Ishikawa (cell line): Measurements from ENCODE around the gene FNDC8.

Experiments
- CEBPB ChIP-seq: IDR thresholded peaks from 2 replicates; pipeline ENCODE4 v1.6.1; 2012
- CREB1 ChIP-seq: IDR thresholded peaks from 2 replicates; pipeline ENCODE4 v1.6.1; 2012; ENCODE audit warnings: low read depth
- EGR1 ChIP-seq: IDR thresholded peaks from 2 replicates; pipeline ENCODE4 v1.6.1; 2012
- EP300 ChIP-seq: IDR thresholded peaks from 2 replicates; pipeline ENCODE4 v1.6.1; 2012; ENCODE audit warnings: borderline replicate concordance
- FOXM1 ChIP-seq: IDR thresholded peaks from 2 replicates; pipeline ENCODE4 v1.6.1; 2012; ENCODE audit warnings: low read depth, borderline replicate concordance
- NFIC ChIP-seq: IDR thresholded peaks from 2 replicates; pipeline ENCODE4 v1.6.1; 2012
- RAD21 ChIP-seq: IDR thresholded peaks from 2 replicates; pipeline ENCODE4 v1.6.1; 2012; ENCODE audit warnings: low read depth
- TAF1 ChIP-seq: IDR thresholded peaks from 2 replicates; pipeline ENCODE4 v1.6.1; 2012; ENCODE audit warnings: low read depth, mild to moderate bottlenecking
- TCF12 ChIP-seq: IDR thresholded peaks from 2 replicates; pipeline ENCODE4 v1.6.1; 2012; ENCODE audit warnings: low read depth
- YY1 ChIP-seq: IDR thresholded peaks from 2 replicates; pipeline ENCODE4 v1.6.1; 2012; ENCODE audit warnings: low read depth
- ZBTB7A ChIP-seq: IDR thresholded peaks from 2 replicates; pipeline ENCODE4 v1.6.1; 2012; ENCODE audit warnings: low read depth
- TF ChIP-seq, protein P1 (sequence below): IDR thresholded peaks from 2 replicates; pipeline ENCODE4 v1.6.1; 2012; ENCODE audit warnings: low read depth, mild to moderate bottlenecking
- TF ChIP-seq, protein P2 (sequence below): IDR thresholded peaks from 2 replicates; pipeline ENCODE4 v1.6.1; 2012
- TF ChIP-seq, protein P3 (sequence below): IDR thresholded peaks from 2 replicates; pipeline ENCODE4 v1.6.1; 2012

DNA sequence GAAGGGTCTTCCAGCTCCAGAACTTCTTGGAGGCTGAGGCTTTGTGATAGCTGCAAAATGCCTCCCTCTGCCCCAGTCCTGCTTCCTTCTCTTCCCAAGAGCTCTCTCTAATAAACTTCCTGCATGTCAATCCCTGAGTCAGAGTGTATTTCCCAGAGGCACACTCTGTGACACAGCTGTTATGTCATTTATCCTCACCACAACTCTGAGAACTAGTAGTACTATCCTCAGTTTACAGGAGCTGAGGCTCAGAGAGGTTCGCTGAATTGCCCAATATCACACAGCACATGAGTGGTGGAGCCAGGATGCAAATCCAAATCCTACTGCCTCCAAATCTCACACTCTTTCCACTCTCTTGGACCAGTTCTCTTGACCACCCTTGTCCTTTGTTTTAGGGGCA, 46.3 kb downstream of the FNDC8 start:
- no peak for TF ChIP-seq TCF12
- no peak for TF ChIP-seq EP300
- TF ChIP-seq, protein P1, sequence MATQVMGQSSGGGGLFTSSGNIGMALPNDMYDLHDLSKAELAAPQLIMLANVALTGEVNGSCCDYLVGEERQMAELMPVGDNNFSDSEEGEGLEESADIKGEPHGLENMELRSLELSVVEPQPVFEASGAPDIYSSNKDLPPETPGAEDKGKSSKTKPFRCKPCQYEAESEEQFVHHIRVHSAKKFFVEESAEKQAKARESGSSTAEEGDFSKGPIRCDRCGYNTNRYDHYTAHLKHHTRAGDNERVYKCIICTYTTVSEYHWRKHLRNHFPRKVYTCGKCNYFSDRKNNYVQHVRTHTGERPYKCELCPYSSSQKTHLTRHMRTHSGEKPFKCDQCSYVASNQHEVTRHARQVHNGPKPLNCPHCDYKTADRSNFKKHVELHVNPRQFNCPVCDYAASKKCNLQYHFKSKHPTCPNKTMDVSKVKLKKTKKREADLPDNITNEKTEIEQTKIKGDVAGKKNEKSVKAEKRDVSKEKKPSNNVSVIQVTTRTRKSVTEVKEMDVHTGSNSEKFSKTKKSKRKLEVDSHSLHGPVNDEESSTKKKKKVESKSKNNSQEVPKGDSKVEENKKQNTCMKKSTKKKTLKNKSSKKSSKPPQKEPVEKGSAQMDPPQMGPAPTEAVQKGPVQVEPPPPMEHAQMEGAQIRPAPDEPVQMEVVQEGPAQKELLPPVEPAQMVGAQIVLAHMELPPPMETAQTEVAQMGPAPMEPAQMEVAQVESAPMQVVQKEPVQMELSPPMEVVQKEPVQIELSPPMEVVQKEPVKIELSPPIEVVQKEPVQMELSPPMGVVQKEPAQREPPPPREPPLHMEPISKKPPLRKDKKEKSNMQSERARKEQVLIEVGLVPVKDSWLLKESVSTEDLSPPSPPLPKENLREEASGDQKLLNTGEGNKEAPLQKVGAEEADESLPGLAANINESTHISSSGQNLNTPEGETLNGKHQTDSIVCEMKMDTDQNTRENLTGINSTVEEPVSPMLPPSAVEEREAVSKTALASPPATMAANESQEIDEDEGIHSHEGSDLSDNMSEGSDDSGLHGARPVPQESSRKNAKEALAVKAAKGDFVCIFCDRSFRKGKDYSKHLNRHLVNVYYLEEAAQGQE: no peak
- TF ChIP-seq, protein P2, sequence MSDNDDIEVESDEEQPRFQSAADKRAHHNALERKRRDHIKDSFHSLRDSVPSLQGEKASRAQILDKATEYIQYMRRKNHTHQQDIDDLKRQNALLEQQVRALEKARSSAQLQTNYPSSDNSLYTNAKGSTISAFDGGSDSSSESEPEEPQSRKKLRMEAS: no peak
- no peak for TF ChIP-seq FOXM1
- TF ChIP-seq RAD21: no peak
- TF ChIP-seq, protein P3, sequence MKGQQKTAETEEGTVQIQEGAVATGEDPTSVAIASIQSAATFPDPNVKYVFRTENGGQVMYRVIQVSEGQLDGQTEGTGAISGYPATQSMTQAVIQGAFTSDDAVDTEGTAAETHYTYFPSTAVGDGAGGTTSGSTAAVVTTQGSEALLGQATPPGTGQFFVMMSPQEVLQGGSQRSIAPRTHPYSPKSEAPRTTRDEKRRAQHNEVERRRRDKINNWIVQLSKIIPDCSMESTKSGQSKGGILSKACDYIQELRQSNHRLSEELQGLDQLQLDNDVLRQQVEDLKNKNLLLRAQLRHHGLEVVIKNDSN: no peak
- no peak for TF ChIP-seq EGR1
- TF ChIP-seq NFIC: no peak
- TF ChIP-seq ZBTB7A: no peak
- TF ChIP-seq CREB1: no peak
- no peak for TF ChIP-seq TAF1
- TF ChIP-seq CEBPB: no peak
- TF ChIP-seq YY1: no peak
